Endothelial cell of umbilical vein (primary cell): ENCODE data around the gene MLH1. TPM values are rescaled to one million over a fixed set of nuclear protein-coding genes. Genes with fewer than 3 reads are reported as not detected.
"Not testable (repeated sequence)": the region's sequence is repeated elsewhere in the genome, so short reads cannot be mapped to it uniquely, and the experiment has no call there.

Source experiments
- BruUV-seq: library from RNA; stranded (reverse); fragments of 400-500 nt; replicated peaks from 2 replicates; lab custom pipeline; 2021; lab: Mats Ljungman, UMichigan
- CTCF ChIA-PET: fragments of 300-600, 350-600 bp; sonication (Branson Sonifier 250); formaldehyde crosslinking; loops from one replicate; lab custom pipeline; 2021; ENCODE audit warnings: antibody characterized with exemption, inconsistent platforms; lab: Charles Lee
- POLR2A ChIA-PET: fragments of 300-600, 350-600 bp; sonication (Branson Sonifier 250); formaldehyde crosslinking; loops from one replicate; lab custom pipeline; 2021; ENCODE audit warnings: antibody characterized with exemption, inconsistent platforms; lab: Charles Lee
- DNase-seq: peaks from one replicate; pipeline ENCODE4 v3.0.0-alpha.2; 2011; ENCODE audit warnings: low read depth, low spot score
- FAIRE-seq: peaks from 2 replicates; lab custom pipeline; 2011; peaks lifted over from hg19 to GRCh38; lab: Jason Lieb, UNC
- H2AFZ ChIP-seq: 2 replicates; pipeline ENCODE4 v1.6.0; 2012; ENCODE audit warnings: low read depth, low read length, control low read depth, inconsistent platforms
- H3K27ac ChIP-seq: 2 replicates; pipeline ENCODE4 v1.5.1; 2011; ENCODE audit warnings: low read depth, mild to moderate bottlenecking, control low read depth, low read length, moderate library complexity; ENCODE audit not compliant: insufficient read depth
- H3K27me3 ChIP-seq, 2 experiments: 2 replicates each; pipeline versions ENCODE4 v1.6.0 to v1.6.1; 2011; ENCODE audit warnings: low read length in 2 of 2, mixed read lengths in 1 of 2; ENCODE audit not compliant: control insufficient read depth in 2 of 2, insufficient read depth in 2 of 2
- H3K36me3 ChIP-seq, 2 experiments: 2 replicates in 1 of 2; 3 replicates in 1 of 2; pipeline ENCODE4 v1.5.1; 2011; ENCODE audit warnings: low read length in 2 of 2, mild to moderate bottlenecking in 1 of 2, moderate library complexity in 1 of 2; ENCODE audit not compliant: control insufficient read depth in 2 of 2, insufficient read depth in 2 of 2; ENCODE audit errors: extremely low read depth in 1 of 2
- H3K4me1 ChIP-seq: 3 replicates; pipeline ENCODE4 v1.5.1; 2011; ENCODE audit warnings: mild to moderate bottlenecking, low read length; ENCODE audit not compliant: control insufficient read depth, insufficient read depth; ENCODE audit errors: extremely low read depth
- H3K4me2 ChIP-seq: 2 replicates; pipeline ENCODE4 v1.6.1; 2011; ENCODE audit warnings: low read length, control low read depth, mixed read lengths; ENCODE audit not compliant: insufficient read depth
- H3K4me3 ChIP-seq, 3 experiments: fragments of 200-600 bp in 1 of 3; sonication (generic), shearing (Covaris generic) in 1 of 3; replicated peaks in 1 of 3; 2 replicates each; pipeline ENCODE4 v1.5.1; 2011 to 2016; ENCODE audit warnings: control low read depth in 3 of 3, low read length in 3 of 3, mild to moderate bottlenecking in 2 of 3, inconsistent platforms in 1 of 3, low read depth in 1 of 3, moderate library complexity in 1 of 3; ENCODE audit not compliant: insufficient read depth in 1 of 3
- H3K79me2 ChIP-seq: 2 replicates; pipeline ENCODE4 v1.6.0; 2012; ENCODE audit warnings: low read length, inconsistent platforms; ENCODE audit not compliant: control insufficient read depth, insufficient read depth
- H3K9ac ChIP-seq: replicated peaks from 2 replicates; pipeline ENCODE3; 2011; ENCODE audit warnings: low read length, control low read depth; ENCODE audit not compliant: insufficient read depth; ENCODE audit errors: extremely low read depth
- H3K9me1 ChIP-seq: replicated peaks from 3 replicates; pipeline ENCODE4 v1.6.0; 2011; ENCODE audit warnings: mild to moderate bottlenecking, low read length; ENCODE audit not compliant: control insufficient read depth, insufficient read depth; ENCODE audit errors: extremely low read depth
- H3K9me3 ChIP-seq: replicated peaks from 2 replicates; pipeline ENCODE4 v1.5.1; 2012; ENCODE audit warnings: low read length, inconsistent platforms; ENCODE audit not compliant: control insufficient read depth, insufficient read depth
- H4K20me1 ChIP-seq: replicated peaks from 2 replicates; pipeline ENCODE3; 2011; ENCODE audit warnings: mild to moderate bottlenecking, low read length; ENCODE audit not compliant: control insufficient read depth, insufficient read depth; ENCODE audit errors: extremely low read depth
- CTCF ChIP-seq, 2 donors: IDR thresholded peaks; 1 replicate in 1 of 2; 2 replicates in 1 of 2; pipeline ENCODE4 v1.5.1; 2011; ENCODE audit warnings: low read length in 2 of 2, mild to moderate bottlenecking in 2 of 2, moderate library complexity in 2 of 2, control low read depth in 1 of 2, inconsistent platforms in 1 of 2, low read depth in 1 of 2; ENCODE audit not compliant: insufficient read depth in 1 of 2; ENCODE audit errors: extremely low read depth in 1 of 2
- FOS ChIP-seq: IDR thresholded peaks from 2 replicates; pipeline ENCODE4 v1.6.1; 2011; ENCODE audit warnings: mild to moderate bottlenecking, low read length, moderate library complexity, borderline replicate concordance; ENCODE audit not compliant: insufficient read depth
- GATA2 ChIP-seq: IDR thresholded peaks from 2 replicates; pipeline ENCODE4 v1.7.0; 2011; ENCODE audit warnings: low read depth, mild to moderate bottlenecking, moderate library complexity, mixed read lengths, low read length; ENCODE audit not compliant: insufficient read length, insufficient read depth
- JUN ChIP-seq: IDR thresholded peaks from 2 replicates; pipeline ENCODE4 v1.6.1; 2011; ENCODE audit warnings: borderline replicate concordance, low read depth; ENCODE audit not compliant: insufficient read length, insufficient read depth
- MYC ChIP-seq: IDR thresholded peaks from one replicate; pipeline ENCODE4 v1.6.1; 2011; ENCODE audit warnings: mild to moderate bottlenecking, low read depth, low read length
- POLR2A ChIP-seq: IDR thresholded peaks from 2 replicates; pipeline ENCODE4 v1.6.1; 2012; ENCODE audit warnings: low read depth, mild to moderate bottlenecking, control low read depth, low read length
- POLR2AphosphoS5 ChIP-seq: IDR thresholded peaks from 2 replicates; pipeline ENCODE4 v1.6.1; 2012; ENCODE audit warnings: low read depth, mild to moderate bottlenecking, control low read depth, low read length, moderate library complexity; ENCODE audit not compliant: insufficient read depth
- dilution Hi-C: fragments of 300-500 bp; cut with MboI; formaldehyde crosslinking; loops from one replicate; pipeline ENCODE4 v1.15.0; 2019; ENCODE audit warnings: low sequenced_read_pairs; ENCODE audit not compliant: extremely low pct_ligation_motif_present
- intact Hi-C: fragments of 100-400 bp; cut with micrococcal nuclease; formaldehyde crosslinking; loops from one replicate; pipeline ENCODE4 v1.10.0; 2022
- polyA plus RNA-seq, 4 experiments: library from polyadenylated mRNA; depleted of rRNA in 3 of 4; stranded (reverse) in 3 of 4; unstranded in 1 of 4; fragments of >200 nt; gene quantifications; 2 replicates each; pipeline versions ENCODE4 v1.2.1 to v1.2.3, GENCODE V29; 2011 to 2012; ENCODE audit warnings: missing spikeins in 1 of 4
- total RNA-seq: library from RNA; stranded (reverse); gene quantifications from 2 replicates; pipeline ENCODE4 v1.2.3, GENCODE V29; 2021
- TF ChIP-seq, protein P1 (sequence below): IDR thresholded peaks from 2 replicates; pipeline ENCODE4 v1.6.1; 2011; ENCODE audit not compliant: insufficient read depth, insufficient read length

The MLH1 gene
- total and polyA plus RNA-seq, 2 donors (not counting 3 experiments of a cell fraction or from before 2014, with no cell fraction given): 22.2 to 32.9 TPM

- intact Hi-C loops: no loop called here
- Histone ChIP-seq H3K27ac (no peak overlapping the region), H2AFZ (no peak overlapping the region), H4K20me1 (no peaks in the 10 kb centered on the region), H3K36me3 (peaks cover 11 to 14% of the 10 kb centered on the region in 2 experiments), H3K4me2 (no peak overlapping the region), H3K9me3 (no peaks in the 10 kb centered on the region), H3K79me2 (no peaks in the 10 kb centered on the region), H3K9ac (no peak overlapping the region), H3K9me1 (no peaks in the 10 kb centered on the region), H3K4me3 (no peak overlapping the region), H3K27me3 (no peaks in the 10 kb centered on the region), H3K4me1 (peaks cover 11% of the 10 kb centered on the region)
- FAIRE-seq (no peak), DNase-seq (no peak)
- CTCF ChIA-PET: no interaction called here
- POLR2A ChIA-PET: no interaction called here
- BruUV-seq: no TSS peak
- TF ChIP-seq POLR2AphosphoS5: no peak
- no peak for TF ChIP-seq POLR2A
- TF ChIP-seq JUN: no peak
- TF ChIP-seq, protein P1, sequence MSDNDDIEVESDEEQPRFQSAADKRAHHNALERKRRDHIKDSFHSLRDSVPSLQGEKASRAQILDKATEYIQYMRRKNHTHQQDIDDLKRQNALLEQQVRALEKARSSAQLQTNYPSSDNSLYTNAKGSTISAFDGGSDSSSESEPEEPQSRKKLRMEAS: no peak
- no peak for TF ChIP-seq MYC
- dilution Hi-C loops: no loop called here
These were observed 60.4 kb downstream of the MLH1 start for GRCh38 chr3:37053753-37054152.

DNA sequence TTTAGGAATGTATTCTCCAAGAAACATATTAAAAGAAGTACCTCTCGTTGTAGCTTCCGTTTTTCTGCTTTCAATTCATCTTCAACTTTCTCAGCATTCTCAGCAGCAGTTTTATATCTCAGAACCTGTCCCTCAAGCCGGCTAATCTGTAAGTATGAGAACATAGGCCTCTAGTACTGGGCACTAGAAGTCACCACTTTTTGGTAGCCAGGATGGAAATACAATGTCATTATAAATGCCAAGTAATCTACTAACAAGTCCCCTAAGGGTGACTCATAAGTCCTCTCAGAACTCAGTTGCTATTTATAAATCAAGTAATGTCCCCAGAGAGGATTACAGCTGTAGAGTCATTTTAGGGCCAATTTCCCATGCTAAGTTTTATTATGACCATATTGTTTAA lies 61.1 kb downstream of the MLH1 start:
- Histone ChIP-seq H3K27ac (peak overlapping the region; percentile 19), H3K4me3 (no peak overlapping the region), H3K9ac (no peak overlapping the region), H3K9me1 (no peaks in the 10 kb centered on the region), H2AFZ (no peak overlapping the region), H3K36me3 (peaks cover 5 to 16% of the 10 kb centered on the region in 2 experiments), H3K9me3 (no peaks in the 10 kb centered on the region), H3K4me1 (peaks cover 11% of the 10 kb centered on the region), H3K79me2 (no peaks in the 10 kb centered on the region), H3K27me3 (no peaks in the 10 kb centered on the region), H3K4me2 (no peak overlapping the region), H4K20me1 (no peaks in the 10 kb centered on the region)
- peak; percentile 40 for DNase-seq
- peak; percentile 15 for FAIRE-seq
- dilution Hi-C loops: no loop called here
- POLR2A ChIA-PET: no interaction called here
- TF ChIP-seq GATA2 (no peak), CTCF (IDR thresholded peaks at IDR 0.05; ENCODE audit: extremely low read depth in 1 of 2, insufficient read depth in 1 of 2, low read depth in 1 of 2, low read length in 2 of 2) (no peak), JUN (peak; percentile 82), FOS (peak; percentile 42)
- intact Hi-C loops: no loop called here
- BruUV-seq: no TSS peak
- CTCF ChIA-PET: interaction anchor here (1.0 kb wide), 1 partner anchor 271 kb away, joined by 3 read pairs; no protein-coding TSS in a partner anchor

- FAIRE-seq, H2AFZ ChIP-seq, H3K4me3 ChIP-seq, POLR2A ChIA-PET, H3K9ac ChIP-seq, H3K9me1 ChIP-seq, H4K20me1 ChIP-seq, dilution Hi-C loops, H3K27me3 ChIP-seq, BruUV-seq, H3K79me2 ChIP-seq, H3K9me3 ChIP-seq, H3K4me2 ChIP-seq, DNase-seq: not testable (repeated sequence)
- intact Hi-C loops: loop anchor here (5.0 kb wide), 1 partner anchor 157 kb away; no protein-coding TSS in a partner anchor
- Histone ChIP-seq H3K4me1 (peaks cover 11% of the 10 kb centered on the region), H3K27ac (peak overlapping the region; percentile 3), H3K36me3 (peaks cover 5 to 16% of the 10 kb centered on the region in 2 experiments)
- CTCF ChIA-PET: interaction anchor here (1.0 kb wide), 1 partner anchor 270 kb away, joined by 3 read pairs; no protein-coding TSS in a partner anchor
These were observed 61.8 kb downstream of the MLH1 start for GRCh38 chr3:37055077-37055476.
